Fibroblast of skin of back (primary cell): Measurements from ENCODE around the gene CENPU.
A peak's percentile ranks its signal among the peaks of the same experiment; 100 is the strongest.
"Not testable (repeated sequence)": the region's sequence is repeated elsewhere in the genome, so short reads cannot be mapped to it uniquely, and the experiment has no call there.

Experiments used
- DNase-seq: peaks from one replicate; pipeline ENCODE4 v3.0.0-alpha.2; 2013

Gene CENPU

GRCh38 chr4:184751585-184751956, 17.7 kb upstream of the CENPU start:
- DNase-seq: no peak

GRCh38 chr4:184750926-184751584, 17.2 kb upstream of the CENPU start:
- no peak for DNase-seq

- DNase-seq: no peak
Measured at GRCh38 chr4:184748251-184748652, 14.4 kb upstream of the CENPU start.

GRCh38 chr4:184747034-184747830, 13.3 kb upstream of the CENPU start:
- DNase-seq: no peak

- DNase-seq: peak; percentile 63
Measured at GRCh38 chr4:184745831-184746795, 12.2 kb upstream of the CENPU start.

- DNase-seq: no peak
Measured at GRCh38 chr4:184744236-184744635, 10.3 kb upstream of the CENPU start.

GRCh38 chr4:184743650-184744049, 9.8 kb upstream of the CENPU start:
- no peak for DNase-seq

GRCh38 chr4:184741651-184742050, 7.8 kb upstream of the CENPU start:
- not testable (repeated sequence) for DNase-seq

GRCh38 chr4:184740980-184741391, 7.1 kb upstream of the CENPU start:
- DNase-seq: no peak

GRCh38 chr4:184739575-184739974, 5.7 kb upstream of the CENPU start:
- not testable (repeated sequence) for DNase-seq

GRCh38 chr4:184734758-184735157, 862 bp upstream of the CENPU start:
- no peak for DNase-seq

GRCh38 chr4:184732126-184732525, 1.8 kb downstream of the CENPU start:
- no peak for DNase-seq

- DNase-seq: no peak
Measured at GRCh38 chr4:184731056-184731455, 2.8 kb downstream of the CENPU start.

- DNase-seq: no peak
Measured at GRCh38 chr4:184729946-184730345, 4.0 kb downstream of the CENPU start.

- no peak for DNase-seq
Measured at GRCh38 chr4:184728858-184729257, 5.0 kb downstream of the CENPU start.

- DNase-seq: no peak
Measured at GRCh38 chr4:184727430-184727829, 6.5 kb downstream of the CENPU start.

- DNase-seq: no peak
Measured at GRCh38 chr4:184722798-184723197, 11.1 kb downstream of the CENPU start.

GRCh38 chr4:184721254-184721653, 12.6 kb downstream of the CENPU start:
- DNase-seq: no peak

- DNase-seq: no peak
Measured at GRCh38 chr4:184719407-184719806, 14.5 kb downstream of the CENPU start.

- DNase-seq: no peak
Measured at GRCh38 chr4:184715526-184715925, 18.4 kb downstream of the CENPU start.

GRCh38 chr4:184713887-184714286, 20.0 kb downstream of the CENPU start:
- no peak for DNase-seq

GRCh38 chr4:184712322-184712721, 21.6 kb downstream of the CENPU start:
- no peak for DNase-seq

GRCh38 chr4:184706453-184706852, 27.4 kb downstream of the CENPU start:
- DNase-seq: no peak
